Nephron progenitor cell (in vitro differentiated cells): ENCODE results near the gene LIPC.
A peak's percentile ranks its signal among the peaks of the same experiment; 100 is the strongest.
"Not testable (repeated sequence)": the region's sequence is repeated elsewhere in the genome, so short reads cannot be mapped to it uniquely, and the experiment has no call there.

Experiments used
- DNase-seq: peaks from one replicate; pipeline ENCODE4 v3.0.0; 2021
- H3K27ac Mint-ChIP-seq: 2 replicates; pipeline ENCODE4 v1.8.0; 2021; ENCODE audit warnings: mild to moderate bottlenecking, moderate library complexity, mixed read lengths
- H3K27me3 Mint-ChIP-seq: 2 replicates; pipeline ENCODE4 v1.8.0; 2021; ENCODE audit warnings: mild to moderate bottlenecking, low read depth, mixed read lengths; ENCODE audit not compliant: poor library complexity
- H3K36me3 Mint-ChIP-seq: 2 replicates; pipeline ENCODE4 v1.8.0; 2021; ENCODE audit warnings: low read depth, mixed read lengths
- H3K4me1 Mint-ChIP-seq: 2 replicates; pipeline ENCODE4 v1.8.0; 2021; ENCODE audit warnings: mixed read lengths
- H3K4me3 Mint-ChIP-seq: 2 replicates; pipeline ENCODE4 v1.8.0; 2021; ENCODE audit warnings: mild to moderate bottlenecking, moderate library complexity, mixed read lengths
- H3K9me3 Mint-ChIP-seq: 2 replicates; pipeline ENCODE4 v1.8.0; 2021; ENCODE audit warnings: mild to moderate bottlenecking, moderate library complexity, mixed read lengths
- CTCF ChIP-seq: fragments of 200-600 bp; sonication (generic); IDR thresholded peaks from 2 replicates; pipeline ENCODE4 v1.5.0; 2021; ENCODE audit warnings: antibody characterized with exemption

The LIPC gene

GRCh38 chr15:58597943-58598828 lies 166.4 kb downstream of the LIPC start:
- Mint-ChIP-seq H3K36me3 (peaks cover 69% of the 10 kb centered on the region), H3K4me1 (peaks cover 15% of the 10 kb centered on the region), H3K27me3 (no peaks in the 10 kb centered on the region), H3K9me3 (peaks cover 11% of the 10 kb centered on the region), H3K27ac (peak overlapping the region; percentile 63), H3K4me3 (no peak overlapping the region)
- DNase-seq: no peak
- TF ChIP-seq CTCF: no peak

- Mint-ChIP-seq H3K4me3 (no peak overlapping the region), H3K27ac (peak overlapping the region; percentile 63), H3K9me3 (peaks cover 11% of the 10 kb centered on the region), H3K36me3 (peaks cover 70% of the 10 kb centered on the region), H3K4me1 (peaks cover 15% of the 10 kb centered on the region), H3K27me3 (no peaks in the 10 kb centered on the region)
- no peak for DNase-seq
- no peak for TF ChIP-seq CTCF
Observed at GRCh38 chr15:58598829-58599210, 167.0 kb downstream of the LIPC start.

GRCh38 chr15:58602823-58603222 lies 171.0 kb downstream of the LIPC start:
- peaks cover 11% of the 10 kb centered on the region for H3K9me3 Mint-ChIP-seq
- H3K27me3 Mint-ChIP-seq: no peaks in the 10 kb centered on the region
- H3K36me3 Mint-ChIP-seq: peaks cover 70% of the 10 kb centered on the region
- peaks cover 1% of the 10 kb centered on the region for H3K4me1 Mint-ChIP-seq
- no peak overlapping the region for H3K4me3 Mint-ChIP-seq
- no peak overlapping the region for H3K27ac Mint-ChIP-seq
- no peak for DNase-seq
- TF ChIP-seq CTCF: no peak

- not testable (repeated sequence) for DNase-seq, H3K27me3 Mint-ChIP-seq, H3K4me1 Mint-ChIP-seq, H3K4me3 Mint-ChIP-seq, H3K27ac Mint-ChIP-seq, H3K9me3 Mint-ChIP-seq
- H3K36me3 Mint-ChIP-seq: peaks cover 70% of the 10 kb centered on the region
Observed at GRCh38 chr15:58603927-58604326, 172.1 kb downstream of the LIPC start.

GRCh38 chr15:58604455-58604923 lies 172.7 kb downstream of the LIPC start:
- Mint-ChIP-seq H3K27ac (no peak overlapping the region), H3K36me3 (peaks cover 70% of the 10 kb centered on the region), H3K9me3 (peaks cover under 1% of the 10 kb centered on the region), H3K4me1 (no peaks in the 10 kb centered on the region), H3K27me3 (no peaks in the 10 kb centered on the region), H3K4me3 (no peak overlapping the region)
- TF ChIP-seq CTCF: no peak
- DNase-seq: no peak

- DNase-seq: no peak
- H3K9me3 Mint-ChIP-seq: no peaks in the 10 kb centered on the region
- H3K27me3 Mint-ChIP-seq: no peaks in the 10 kb centered on the region
- H3K27ac Mint-ChIP-seq: no peak overlapping the region
- H3K4me1 Mint-ChIP-seq: no peaks in the 10 kb centered on the region
- TF ChIP-seq CTCF: no peak
- H3K4me3 Mint-ChIP-seq: no peak overlapping the region
- peaks cover 72% of the 10 kb centered on the region for H3K36me3 Mint-ChIP-seq
Observed at GRCh38 chr15:58605931-58606530, 174.2 kb downstream of the LIPC start.
